ENCODE results near the gene PARP2.

Gene PARP2

GRCh38 chr14:20400965-20401593 lies 57.6 kb downstream of the PARP2 start:
- DNase-seq (ENCODE audit: low spot score), result peak; percentile 93

- no peak for DNase-seq (ENCODE audit: low spot score)
Measured at GRCh38 chr14:20403521-20403920, 60.1 kb downstream of the PARP2 start.

Measured in kidney capillary endothelial cell (primary cell).